ENCODE results near the gene KDM4B. TPM values are rescaled to one million over a fixed set of nuclear protein-coding genes. Genes with fewer than 3 reads are reported as not detected.

The KDM4B gene
- total and polyA plus RNA-seq, 2 of the 8 experiments (the other 6 are each of a cell fraction or from before 2014, with no cell fraction given), result 12.0 to 31.9 TPM

DNA sequence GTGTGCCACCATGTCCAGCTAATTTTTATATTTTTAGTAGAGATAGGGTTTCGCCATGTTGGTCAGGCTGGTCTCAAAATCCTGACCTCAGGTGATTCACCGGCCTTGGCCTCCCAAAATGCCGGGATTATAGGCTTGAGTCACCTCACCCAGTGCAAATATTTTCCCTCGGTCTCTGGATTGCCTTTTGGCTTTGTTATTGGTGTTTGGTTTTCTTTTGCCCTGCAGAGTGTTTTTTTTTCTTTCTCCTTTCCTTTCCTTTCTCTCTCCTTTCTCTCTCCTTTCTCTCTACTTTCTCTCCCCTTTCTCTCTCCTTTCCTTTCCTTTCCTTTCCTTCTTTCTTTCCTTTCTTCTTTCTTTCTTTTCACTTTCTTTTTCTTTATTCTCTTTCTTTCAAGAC, 33.2 kb downstream of the KDM4B start:
- Histone ChIP-seq H2AK5ac (ENCODE audit: low read depth, low read length) (no peak overlapping the region), H2AFZ (ENCODE audit: low read length) (no peak overlapping the region), H2BK120ac (replicated peaks; ENCODE audit: low read depth, low read length) (no peak overlapping the region), H3K4me2 (ENCODE audit: insufficient read depth in 1 of 2, low read depth in 2 of 2, low read length in 2 of 2) (no peak overlapping the region), H3K18ac (ENCODE audit: extremely low read depth, low read length) (no peak overlapping the region), H3K79me2 (ENCODE audit: control insufficient read depth in 1 of 2, insufficient read depth in 2 of 2, low read length in 2 of 2) (peaks cover 0 to 44% of the 10 kb centered on the region in 2 experiments; a peak in 2 of 4 replicates), H3K4ac (replicated peaks; ENCODE audit: insufficient read length, low read depth, low read length) (no peak overlapping the region), H3K9me3 (ENCODE audit: insufficient read depth in 2 of 2, low read depth in 1 of 2, low read length in 1 of 2) (no peaks in the 10 kb centered on the region), H2BK15ac (ENCODE audit: low read length) (no peak overlapping the region), H3K56ac (replicated peaks; ENCODE audit: insufficient read length, low read depth, low read length) (no peak overlapping the region), H2BK12ac (ENCODE audit: low read depth, low read length) (no peak overlapping the region), H3K79me1 (ENCODE audit: low read depth, low read length) (peaks cover 15% of the 10 kb centered on the region), H3K27ac (ENCODE audit: low read depth, low read length) (no peak overlapping the region), H3K23ac (ENCODE audit: insufficient read length) (no peak overlapping the region), H3K4me3 (ENCODE audit: extremely low read depth in 1 of 4, insufficient read depth in 2 of 4, low read depth in 3 of 4, low read length in 4 of 4) (no peak overlapping the region), H2BK20ac (ENCODE audit: low read length) (no peak overlapping the region), H3K23me2 (ENCODE audit: low read depth, low read length) (peaks cover 10% of the 10 kb centered on the region; the same call in 1 of the 2 replicates), H4K8ac (ENCODE audit: extremely low read depth, insufficient read depth, low read length) (no peak overlapping the region), H4K5ac (ENCODE audit: insufficient read length, low read depth, low read length) (no peak overlapping the region), H3K14ac (ENCODE audit: insufficient read length) (no peak overlapping the region), H4K91ac (replicated peaks; ENCODE audit: insufficient read length, low read length) (no peak overlapping the region), H3K9ac (replicated peaks in 1 of 4; ENCODE audit: extremely low read depth in 1 of 4, low read depth in 3 of 4, low read length in 3 of 4) (no peak overlapping the region), H4K20me1 (replicated peaks in 1 of 2; ENCODE audit: control insufficient read depth in 1 of 2, insufficient read depth in 2 of 2, low read length in 2 of 2) (peaks cover 12% of the 10 kb centered on the region in 2 experiments), H3K4me1 (replicated peaks in 1 of 4; ENCODE audit: control insufficient read depth in 3 of 4, insufficient read depth in 4 of 4, low read length in 3 of 4) (no peaks in the 10 kb centered on the region; a peak in 1 of 7 replicates), H3K36me3 (ENCODE audit: control insufficient read depth in 2 of 4, insufficient read depth in 4 of 4, low read length in 3 of 4) (no peaks in the 10 kb centered on the region), H3K27me3 (replicated peaks in 1 of 4; ENCODE audit: control insufficient read depth in 3 of 4, extremely low read depth in 1 of 4, insufficient read depth in 3 of 4, low read length in 3 of 4) (no peaks in the 10 kb centered on the region), H2BK5ac (ENCODE audit: low read depth, low read length) (no peak overlapping the region)
- FAIRE-seq, result no peak
- ChIA-PET POLR2A (ENCODE audit: partially characterized antibody) (interaction anchor here (0.6 kb wide), 1 partner anchor 126 kb away, joined by 3 read pairs; no protein-coding TSS in a partner anchor), CTCF (ENCODE audit: partially characterized antibody) (interaction anchor here (0.8 to 5.3 kb wide), 27 partner anchors 12 to 279 kb away, joined by 3 to 175 read pairs (median 5); partner anchors contain the start of gene KDM4B)
- WGBS, 2 experiments (ENCODE audit: extremely low coverage in 1 of 2, insufficient coverage in 1 of 2, insufficient read length in 1 of 2, insufficient replicate concordance in 2 of 2, low coverage in 1 of 2, low lambda C conversion rate in 2 of 2, missing lambda C conversion rate in 1 of 2), result 96% methylated on average over 4 of the region's 4 CpGs; no CpG with 5 or more reads in 1 of the 2 experiments
- TF ChIP-seq POU5F1 (IDR thresholded peaks at IDR 0.05; ENCODE audit: low read depth, low read length), result no peak
- TF ChIP-seq BRCA1 (IDR thresholded peaks at IDR 0.05; ENCODE audit: low read depth, low read length), result no peak
- TF ChIP-seq SIX5 (IDR thresholded peaks at IDR 0.05; ENCODE audit: low read depth, low read length), result no peak
- no peak for TF ChIP-seq HDAC6 (IDR thresholded peaks at IDR 0.05; ENCODE audit: low read depth, low read length)
- TF ChIP-seq, protein P1, sequence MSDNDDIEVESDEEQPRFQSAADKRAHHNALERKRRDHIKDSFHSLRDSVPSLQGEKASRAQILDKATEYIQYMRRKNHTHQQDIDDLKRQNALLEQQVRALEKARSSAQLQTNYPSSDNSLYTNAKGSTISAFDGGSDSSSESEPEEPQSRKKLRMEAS (IDR thresholded peaks at IDR 0.05), result no peak
- no peak for TF ChIP-seq FOSL1 (IDR thresholded peaks at IDR 0.05; ENCODE audit: insufficient read depth, low read depth, low read length)
- no peak for TF ChIP-seq CHD1 (IDR thresholded peaks at IDR 0.05; ENCODE audit: low read depth, low read length)
- no peak for TF ChIP-seq KDM4A (IDR thresholded peaks at IDR 0.05; ENCODE audit: low read depth, low read length, severe bottlenecking)
- no peak for TF ChIP-seq EGR1 (IDR thresholded peaks at IDR 0.05; ENCODE audit: borderline replicate concordance, low read depth, low read length)
- no peak for TF ChIP-seq CHD2 (IDR thresholded peaks at IDR 0.05; ENCODE audit: low read length)
- no peak for TF ChIP-seq TCF12 (IDR thresholded peaks at IDR 0.05; ENCODE audit: low read depth, low read length)
- DNase-seq (ENCODE audit: low read depth in 1 of 2, low spot score in 2 of 2), result no peak
